Erythroblast (primary cell): ENCODE data around the gene PLCD1.

Experiments used
- GATA1 ChIP-seq: IDR thresholded peaks from 2 replicates; pipeline ENCODE4 v1.6.1; 2011; ENCODE audit warnings: low read depth, mild to moderate bottlenecking, control low read depth, low read length, moderate library complexity
- POLR2A ChIP-seq: IDR thresholded peaks from 2 replicates; pipeline ENCODE4 v1.6.1; 2011; ENCODE audit warnings: mild to moderate bottlenecking, low read length

DNA sequence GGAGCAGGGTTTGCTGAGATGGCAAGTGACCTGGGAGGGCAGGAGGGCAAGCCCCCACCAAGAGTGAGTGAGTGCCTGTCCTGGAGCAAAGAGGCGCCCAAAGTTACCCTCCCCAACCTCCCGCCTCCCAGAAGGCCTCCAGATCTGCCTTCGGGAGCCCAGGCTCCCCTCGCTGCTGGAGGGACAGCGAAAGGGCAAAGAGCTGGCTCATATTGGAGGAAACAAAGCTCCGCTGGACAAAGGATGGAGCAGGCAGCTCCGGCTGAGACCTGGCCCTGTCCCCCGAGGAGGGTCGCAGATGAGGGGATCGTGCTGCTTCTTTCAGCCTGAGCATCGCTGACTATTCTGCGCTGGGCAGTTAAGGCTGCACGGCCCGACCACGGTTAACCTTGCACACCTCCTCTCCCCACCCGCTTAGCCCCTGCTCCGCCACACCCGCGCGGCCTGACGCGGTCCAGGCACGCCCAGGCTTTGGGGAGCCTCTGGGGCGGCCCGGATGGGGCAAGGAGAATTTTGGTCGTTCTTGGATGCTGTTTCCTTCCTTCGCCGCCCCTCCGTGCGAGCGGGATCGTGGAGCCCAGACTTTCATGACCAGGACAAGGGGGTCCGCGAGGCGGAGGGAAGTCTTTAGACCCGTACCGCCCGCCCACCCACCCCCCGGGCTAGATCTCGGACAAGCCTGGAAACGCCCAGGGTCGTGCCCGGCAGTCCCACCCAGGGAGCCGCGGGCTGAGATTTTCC lies 651 bp downstream of the PLCD1 start:
- TF ChIP-seq GATA1 (no peak), POLR2A (no peak)
